ENCODE data around the gene DKK2.

The DKK2 gene

GRCh38 chr4:107035819-107036583 is at the start of gene DKK2:
DKK2 (minus strand) TSS chr4:107036313; CDS start chr4:107035591, 722 bp downstream.
- in situ Hi-C loops (cut with HindIII; ENCODE audit: low pct_ligation_motif_present, low pct_unique_long_range_greater_than_20kb, low sequenced_read_pairs), result no loop called here
- DNase-seq, result peak; percentile 8

DNA sequence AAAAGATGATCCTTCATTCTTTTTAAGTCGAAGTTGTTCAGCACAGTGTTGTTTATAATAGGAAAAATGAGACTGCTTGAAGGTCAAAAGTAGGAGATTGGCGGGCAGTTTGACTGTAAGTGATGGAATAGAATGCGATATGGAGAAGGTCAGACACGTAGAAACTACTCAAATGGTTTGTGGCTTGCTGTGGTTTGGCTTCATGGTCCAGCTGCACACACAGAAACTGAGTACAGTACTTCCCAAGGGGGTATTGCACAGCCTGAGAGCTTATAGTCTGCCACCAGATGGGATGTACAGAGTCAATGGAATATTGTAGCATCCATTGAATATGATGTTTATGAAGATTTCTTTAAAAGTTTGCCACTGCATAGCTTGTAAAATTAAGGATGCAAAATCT is 41.1 kb upstream of the DKK2 start:
- in situ Hi-C loops (cut with HindIII; ENCODE audit: low pct_ligation_motif_present, low pct_unique_long_range_greater_than_20kb, low sequenced_read_pairs), result no loop called here
- no peak for DNase-seq

- in situ Hi-C loops (cut with HindIII; ENCODE audit: low pct_ligation_motif_present, low pct_unique_long_range_greater_than_20kb, low sequenced_read_pairs), result no loop called here
- DNase-seq, result no peak
These were observed 37.0 kb upstream of the DKK2 start for GRCh38 chr4:107072836-107073736.

DNA sequence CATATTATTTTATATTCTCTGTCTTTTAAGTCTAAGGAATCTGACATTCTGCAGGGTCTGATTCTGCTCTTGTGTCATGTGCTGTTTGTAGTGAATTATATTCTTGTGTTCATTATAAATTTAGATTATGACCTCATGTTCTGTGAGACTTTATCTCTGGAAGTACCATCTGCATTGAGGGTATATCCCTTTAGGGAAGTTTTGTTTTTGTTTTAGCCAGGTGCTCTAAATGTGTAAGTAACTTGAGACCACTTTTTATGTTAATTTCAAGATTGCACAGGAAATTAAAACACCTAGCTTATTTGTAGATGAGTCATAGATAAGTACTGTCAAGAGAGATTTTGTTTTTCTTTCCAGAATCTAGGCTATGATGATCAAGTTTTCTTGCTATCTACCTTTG is 35.0 kb upstream of the DKK2 start:
- in situ Hi-C loops (cut with HindIII; ENCODE audit: low pct_ligation_motif_present, low pct_unique_long_range_greater_than_20kb, low sequenced_read_pairs), result no loop called here
- DNase-seq, result no peak

DNA sequence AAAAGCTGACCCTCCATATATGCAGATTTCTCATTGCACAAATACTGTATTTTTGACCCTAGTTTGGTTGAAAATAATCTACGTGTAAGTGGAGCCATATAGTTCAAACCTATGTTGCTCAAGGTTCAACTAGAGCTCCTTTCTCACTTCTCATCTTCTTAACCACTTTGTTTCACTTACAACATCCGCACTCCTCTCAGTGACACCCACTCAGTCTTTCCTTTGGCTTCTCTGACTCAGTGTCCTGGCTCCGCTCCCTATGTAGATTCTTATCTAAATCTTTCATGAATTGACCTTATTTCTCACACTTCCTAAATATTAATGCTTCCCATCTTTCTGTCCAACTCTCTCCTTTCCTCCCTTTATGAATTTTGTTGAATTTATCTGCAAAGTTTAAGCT is 32.9 kb upstream of the DKK2 start:
- no peak for DNase-seq
- in situ Hi-C loops (cut with HindIII; ENCODE audit: low pct_ligation_motif_present, low pct_unique_long_range_greater_than_20kb, low sequenced_read_pairs), result no loop called here

DNA sequence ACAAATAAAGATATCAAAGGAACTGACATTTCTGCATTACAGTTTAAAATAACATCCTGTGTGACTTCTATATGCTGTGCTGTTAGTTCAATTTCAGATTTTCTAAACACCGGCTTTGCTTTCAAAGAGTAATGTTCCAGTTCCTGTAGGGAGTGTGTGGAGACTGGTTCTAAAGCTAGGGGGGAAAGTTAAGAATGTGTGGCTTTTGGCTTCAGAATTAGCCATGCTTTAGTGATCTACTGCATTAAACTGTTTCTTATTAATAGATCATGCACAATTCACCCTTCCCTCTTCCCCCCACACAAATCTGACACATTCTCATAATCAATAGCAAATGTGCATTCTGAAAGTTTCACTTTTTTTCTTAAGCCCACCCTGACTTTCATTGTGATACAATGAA is 32.0 kb upstream of the DKK2 start:
- in situ Hi-C loops (cut with HindIII; ENCODE audit: low pct_ligation_motif_present, low pct_unique_long_range_greater_than_20kb, low sequenced_read_pairs), result no loop called here
- DNase-seq, result no peak

GRCh38 chr4:107066621-107067020 is 30.5 kb upstream of the DKK2 start:
- in situ Hi-C loops (cut with HindIII; ENCODE audit: low pct_ligation_motif_present, low pct_unique_long_range_greater_than_20kb, low sequenced_read_pairs), result no loop called here
- DNase-seq, result no peak

- DNase-seq, result no peak
- in situ Hi-C loops (cut with HindIII; ENCODE audit: low pct_ligation_motif_present, low pct_unique_long_range_greater_than_20kb, low sequenced_read_pairs), result no loop called here
These were observed 29.1 kb upstream of the DKK2 start for GRCh38 chr4:107065201-107065600.

DNA sequence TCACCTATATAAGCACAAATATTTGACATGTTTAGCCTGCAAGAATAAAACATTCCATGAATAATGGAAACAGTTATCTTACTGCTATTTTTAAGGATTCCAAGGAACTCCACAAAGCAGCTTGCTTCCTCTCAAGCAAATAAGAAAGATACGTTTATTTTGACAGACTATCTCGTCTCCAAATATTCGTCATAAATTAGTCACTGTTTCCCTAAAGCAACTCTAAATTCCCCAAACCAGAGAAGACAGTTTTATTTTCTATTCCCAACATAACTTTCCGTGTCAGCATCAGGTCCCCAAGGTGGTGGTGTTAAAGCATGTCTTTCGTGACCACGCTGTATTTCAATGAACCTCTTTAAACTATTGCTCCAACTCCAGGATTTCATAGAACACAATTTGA is 24.3 kb upstream of the DKK2 start:
- DNase-seq, result no peak
- in situ Hi-C loops (cut with HindIII; ENCODE audit: low pct_ligation_motif_present, low pct_unique_long_range_greater_than_20kb, low sequenced_read_pairs), result no loop called here

DNA sequence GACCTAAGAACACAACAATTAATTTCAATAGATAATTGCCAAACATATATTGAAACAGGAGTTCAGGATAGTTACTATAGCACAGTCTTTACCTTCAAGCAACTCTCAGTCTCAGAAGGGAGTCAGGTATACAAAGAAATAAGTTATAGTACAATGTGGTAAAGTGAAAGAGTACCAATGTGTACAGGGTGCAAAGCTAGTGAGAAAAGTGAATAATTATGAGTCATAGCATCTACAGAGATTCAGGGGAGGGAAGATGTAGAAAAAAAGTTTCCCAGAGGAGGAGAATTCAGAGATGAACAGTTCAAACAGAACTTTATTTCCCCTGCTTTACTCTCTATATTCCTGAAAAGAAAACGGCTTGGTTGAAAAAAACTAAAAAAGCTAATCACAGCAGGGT is 22.7 kb upstream of the DKK2 start:
- DNase-seq, result no peak
- in situ Hi-C loops (cut with HindIII; ENCODE audit: low pct_ligation_motif_present, low pct_unique_long_range_greater_than_20kb, low sequenced_read_pairs), result no loop called here

GRCh38 chr4:107050525-107051135 is 14.5 kb upstream of the DKK2 start:
- peak; percentile 8 for DNase-seq
- in situ Hi-C loops (cut with HindIII; ENCODE audit: low pct_ligation_motif_present, low pct_unique_long_range_greater_than_20kb, low sequenced_read_pairs), result no loop called here

- in situ Hi-C loops (cut with HindIII; ENCODE audit: low pct_ligation_motif_present, low pct_unique_long_range_greater_than_20kb, low sequenced_read_pairs), result no loop called here
These were observed 10.1 kb upstream of the DKK2 start for GRCh38 chr4:107046261-107046660.

DNA sequence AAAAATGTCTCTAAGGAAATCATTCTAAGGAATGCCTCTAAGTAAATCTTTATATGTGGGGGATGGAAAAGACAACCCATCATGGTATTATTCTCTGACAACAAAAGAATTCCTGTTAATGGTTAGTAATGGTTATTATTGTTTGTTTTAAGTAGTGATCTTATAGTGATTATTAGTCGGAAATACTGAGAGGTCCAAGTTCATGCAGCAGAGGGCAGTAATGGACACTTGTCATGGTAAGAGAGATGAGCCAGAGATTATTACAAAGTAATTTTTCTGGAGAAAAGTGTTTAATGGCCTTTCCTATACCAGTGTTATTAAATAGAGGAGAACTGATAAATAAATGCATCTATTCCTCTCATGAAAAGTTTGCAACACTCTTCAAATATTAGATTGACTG is 8.1 kb upstream of the DKK2 start:
- in situ Hi-C loops (cut with HindIII; ENCODE audit: low pct_ligation_motif_present, low pct_unique_long_range_greater_than_20kb, low sequenced_read_pairs), result no loop called here
- no peak for DNase-seq

More at GRCh38 chr4:107046261-107046660, 10.1 kb upstream of the DKK2 start:
- DNase-seq, result no peak

- in situ Hi-C loops (cut with HindIII; ENCODE audit: low pct_ligation_motif_present, low pct_unique_long_range_greater_than_20kb, low sequenced_read_pairs), result no loop called here
- peak; percentile 46 for DNase-seq
These were observed 1.1 kb upstream of the DKK2 start for GRCh38 chr4:107037199-107037584.

GRCh38 chr4:107036584-107037198 is 578 bp upstream of the DKK2 start:
- no peak for DNase-seq
- in situ Hi-C loops (cut with HindIII; ENCODE audit: low pct_ligation_motif_present, low pct_unique_long_range_greater_than_20kb, low sequenced_read_pairs), result no loop called here

DNA sequence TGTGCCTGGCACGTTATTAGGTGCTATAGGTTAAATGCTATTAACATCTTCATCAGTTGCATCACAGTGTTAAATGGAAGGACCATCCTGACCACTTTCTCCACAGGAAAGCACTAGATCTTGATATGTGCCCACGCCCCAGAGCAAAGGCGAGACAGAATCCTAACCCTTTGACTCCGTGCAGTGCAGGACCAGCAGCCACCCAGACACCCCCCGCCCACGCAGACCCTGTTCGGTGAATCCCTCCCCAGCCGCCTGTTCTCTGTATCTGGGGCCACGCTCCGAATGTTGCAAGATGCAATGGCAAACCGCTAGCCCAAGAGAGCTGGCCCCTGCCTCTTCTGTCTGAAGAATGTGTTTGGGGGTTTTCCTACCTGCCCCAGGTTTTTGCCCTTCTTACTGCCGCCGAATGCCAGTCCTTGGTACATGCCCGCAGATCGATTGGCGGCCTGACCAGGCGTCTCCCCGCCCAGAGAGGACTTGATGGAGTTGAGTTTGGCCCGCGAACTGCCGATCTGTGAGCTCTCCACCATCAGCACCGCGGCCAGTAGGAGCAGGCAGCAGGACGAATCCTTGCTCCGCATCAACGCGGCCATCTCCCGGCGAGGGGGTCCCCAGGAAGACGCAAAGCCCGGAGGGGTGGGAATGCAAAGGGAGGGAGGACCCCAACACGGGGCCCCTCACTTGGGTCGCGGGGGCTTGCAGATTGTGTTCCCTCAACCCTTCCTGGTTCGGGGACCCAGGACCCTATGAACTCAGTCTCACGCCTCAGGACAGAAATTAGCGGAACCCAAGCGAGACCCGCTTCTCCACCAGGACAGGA is 906 bp downstream of the DKK2 start:
- in situ Hi-C loops (cut with HindIII; ENCODE audit: low pct_ligation_motif_present, low pct_unique_long_range_greater_than_20kb, low sequenced_read_pairs), result no loop called here
- no peak for DNase-seq

DNA sequence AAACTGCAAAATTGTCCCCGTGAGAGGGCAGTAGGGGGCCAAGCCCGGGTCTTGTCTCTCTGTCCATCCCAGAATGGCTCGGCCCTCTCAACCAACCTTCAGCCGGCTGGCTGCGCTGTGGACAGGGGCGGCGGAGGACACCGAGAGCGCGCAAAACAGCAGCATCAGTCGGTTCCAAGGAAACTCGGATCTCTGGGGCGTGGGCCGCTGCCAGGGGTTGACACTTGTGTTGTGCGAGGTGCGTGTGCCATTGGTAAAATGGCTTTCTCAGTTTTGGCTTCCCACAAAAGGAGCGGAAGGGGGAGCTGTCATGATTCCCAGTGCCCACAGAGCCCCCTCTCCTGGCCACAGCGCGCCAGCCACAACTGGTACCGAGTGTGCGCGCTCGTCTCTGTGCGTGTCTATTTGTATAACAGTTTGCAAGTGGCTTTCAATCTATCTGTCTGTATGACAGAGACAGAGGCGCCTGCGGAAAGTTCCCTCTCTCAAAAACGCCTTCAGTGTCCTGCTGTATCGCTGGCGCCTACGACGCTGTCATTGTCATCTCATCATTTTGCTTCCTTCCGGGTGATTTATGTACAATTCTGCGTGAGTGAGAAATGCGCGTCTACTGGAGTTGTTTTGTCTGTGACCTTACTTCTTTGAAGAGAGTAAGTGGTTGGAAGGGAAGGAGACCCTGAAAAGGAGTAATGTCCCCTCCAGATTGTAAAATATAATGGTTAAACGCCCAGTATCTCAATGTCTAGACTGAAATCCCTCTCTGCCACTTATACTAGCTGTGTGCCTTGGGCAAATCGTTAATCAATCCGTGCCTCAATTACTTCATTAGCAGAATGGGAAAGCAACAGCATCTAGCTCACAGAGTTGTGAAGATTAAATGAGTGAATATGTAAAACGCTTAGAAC is 1.8 kb downstream of the DKK2 start:
- in situ Hi-C loops (cut with HindIII; ENCODE audit: low pct_ligation_motif_present, low pct_unique_long_range_greater_than_20kb, low sequenced_read_pairs), result no loop called here
- DNase-seq, result no peak
